Liver (tissue), 9 donors: ENCODE measurements around the gene CHD9NB. TPM values are rescaled to one million over a fixed set of nuclear protein-coding genes. Genes with fewer than 3 reads are reported as not detected.

Experiments used
- DNase-seq: peaks from one replicate; pipeline ENCODE4 v3.0.0-alpha.2; 2017; ENCODE audit warnings: low spot score
- H3K27ac ChIP-seq, 2 donors: one replicate each; pipeline ENCODE4 v1.7.0; 2013; ENCODE audit warnings: inconsistent platforms in 2 of 2, low read length in 2 of 2, control low read depth in 1 of 2, low read depth in 1 of 2, mild to moderate bottlenecking in 1 of 2
- H3K27me3 ChIP-seq, 4 donors: one replicate each; pipeline versions ENCODE4 v1.6.1 to v1.7.0; 2013; ENCODE audit warnings: low read length in 3 of 4, inconsistent platforms in 1 of 4, mild to moderate bottlenecking in 1 of 4, moderate library complexity in 1 of 4; ENCODE audit not compliant: control insufficient read depth in 4 of 4, insufficient read depth in 4 of 4
- H3K36me3 ChIP-seq, 4 donors: one replicate each; pipeline versions ENCODE4 v1.6.1 to v1.7.0; 2013; ENCODE audit warnings: low read length in 3 of 4, mild to moderate bottlenecking in 3 of 4, low read depth in 1 of 4, moderate library complexity in 1 of 4; ENCODE audit not compliant: control insufficient read depth in 4 of 4, insufficient read depth in 3 of 4
- H3K4me1 ChIP-seq, 4 donors: one replicate each; pipeline versions ENCODE4 v1.6.1 to v1.7.0; 2013; ENCODE audit warnings: low read length in 3 of 4, mild to moderate bottlenecking in 3 of 4, moderate library complexity in 1 of 4; ENCODE audit not compliant: control insufficient read depth in 4 of 4, insufficient read depth in 4 of 4
- H3K4me3 ChIP-seq, 3 donors: one replicate each; pipeline versions ENCODE4 v1.6.1 to v1.7.0; 2013; ENCODE audit warnings: low read length in 3 of 3, control low read depth in 1 of 3, low read depth in 1 of 3, mild to moderate bottlenecking in 1 of 3
- H3K9ac ChIP-seq, 2 donors: one replicate each; pipeline ENCODE4 v1.7.0; 2013; ENCODE audit warnings: low read length in 2 of 2, mild to moderate bottlenecking in 2 of 2, moderate library complexity in 2 of 2, control low read depth in 1 of 2, low read depth in 1 of 2
- H3K9me3 ChIP-seq, 4 donors: one replicate each; pipeline versions ENCODE4 v1.6.1 to v1.7.0; 2013; ENCODE audit warnings: low read length in 3 of 4; ENCODE audit not compliant: control insufficient read depth in 4 of 4
- EGR1 ChIP-seq, 2 donors: IDR thresholded peaks; 2 replicates each; pipeline ENCODE4 v1.6.1; 2016 to 2018; ENCODE audit warnings: antibody characterized with exemption in 2 of 2, low read depth in 2 of 2
- FOXA1 ChIP-seq: IDR thresholded peaks from 2 replicates; pipeline ENCODE4 v1.6.1; 2016; ENCODE audit warnings: antibody characterized with exemption
- FOXA2 ChIP-seq: IDR thresholded peaks from 2 replicates; pipeline ENCODE4 v1.6.1; 2016; ENCODE audit warnings: antibody characterized with exemption
- GABPA ChIP-seq, 2 donors: IDR thresholded peaks in 1 of 2; conservative IDR thresholded peaks in 1 of 2; 2 replicates each; pipeline ENCODE4 v1.6.1; 2016; ENCODE audit warnings: antibody characterized with exemption in 2 of 2, mild to moderate bottlenecking in 1 of 2, moderate library complexity in 1 of 2
- HNF4A ChIP-seq, 2 donors: conservative IDR thresholded peaks; 2 replicates each; pipeline ENCODE4 v1.6.1; 2016; ENCODE audit warnings: antibody characterized with exemption in 2 of 2, mild to moderate bottlenecking in 2 of 2
- HNF4G ChIP-seq: IDR thresholded peaks from 2 replicates; pipeline ENCODE4 v1.6.1; 2016; ENCODE audit warnings: antibody characterized with exemption
- JUND ChIP-seq, 2 donors: IDR thresholded peaks; 2 replicates each; pipeline ENCODE4 v1.6.1; 2016; ENCODE audit warnings: antibody characterized with exemption in 2 of 2
- NR2F2 ChIP-seq: IDR thresholded peaks from 2 replicates; pipeline ENCODE4 v1.6.1; 2016; ENCODE audit warnings: antibody characterized with exemption
- RAD21 ChIP-seq, 2 donors: IDR thresholded peaks; 2 replicates each; pipeline ENCODE4 v1.6.1; 2016; ENCODE audit warnings: antibody characterized with exemption in 2 of 2, mild to moderate bottlenecking in 2 of 2
- RXRA ChIP-seq, 2 donors: IDR thresholded peaks; 2 replicates each; pipeline ENCODE4 v1.6.1; 2017 to 2018; ENCODE audit warnings: antibody characterized with exemption in 2 of 2, mild to moderate bottlenecking in 1 of 2
- SP1 ChIP-seq: IDR thresholded peaks from 2 replicates; pipeline ENCODE4 v1.6.1; 2018; ENCODE audit warnings: antibody characterized with exemption, mild to moderate bottlenecking
- TAF1 ChIP-seq: conservative IDR thresholded peaks from 2 replicates; pipeline ENCODE4 v1.6.1; 2016; ENCODE audit warnings: antibody characterized with exemption, mild to moderate bottlenecking
- YY1 ChIP-seq: IDR thresholded peaks from 2 replicates; pipeline ENCODE4 v1.6.1; 2016; ENCODE audit warnings: antibody characterized with exemption, mild to moderate bottlenecking
- WGBS: extraction: QIAGEN DNeasy Blood & Tissue Kit; methylation state at CpG from one replicate; pipeline ENCODE4 v1.1.7; 2013; 5-methylcytosine and 5-hydroxymethylcytosine counted together
- polyA plus RNA-seq, 2 donors: library from polyadenylated mRNA; stranded (reverse) in 1 of 2; unstranded in 1 of 2; fragments of 200-250 nt in 1 of 2; fragments of >200 nt in 1 of 2; fragmentation: Nextera tagmentation in 1 of 2; extraction: Ambion mirVana in 1 of 2; gene quantifications; one replicate each; pipeline versions ENCODE4 v1.2.1 to v1.2.3, GENCODE V29; 2013 to 2015
- total RNA-seq, 2 donors: library from RNA; depleted of rRNA; stranded (reverse); fragments of >200 nt; gene quantifications; one replicate each; pipeline ENCODE4 v1.2.3, GENCODE V29; 2014
- TF ChIP-seq, protein P1 (sequence below): IDR thresholded peaks from 2 replicates; pipeline ENCODE4 v1.6.1; 2016; ENCODE audit warnings: antibody characterized with exemption
- TF ChIP-seq, protein P2 (sequence below): IDR thresholded peaks from 2 replicates; pipeline ENCODE4 v1.6.1; 2016; ENCODE audit warnings: antibody characterized with exemption
- TF ChIP-seq, protein P3 (sequence below): IDR thresholded peaks from 2 replicates; pipeline ENCODE4 v1.6.1; 2016; ENCODE audit warnings: antibody characterized with exemption, mild to moderate bottlenecking
- TF ChIP-seq, protein P4 (sequence below): IDR thresholded peaks from 2 replicates; pipeline ENCODE4 v1.6.1; 2016; ENCODE audit warnings: antibody characterized with exemption
- TF ChIP-seq, protein P5 (sequence below): fragments of 150-350 bp; IDR thresholded peaks from 2 replicates; pipeline ENCODE4 v1.5.1; 2017; ENCODE audit warnings: improper control_type of control experiment, low read depth, low read length; ENCODE audit not compliant: missing input control
- donor health status: healthy.
- donor health status: healthy.
- donor health status: healthy.
- donor health status: healthy.
- donor health status: healthy.

CHD9NB gene
- total RNA-seq, result under 1 TPM; 0.05 to 0.42 TPM
- polyA plus RNA-seq, result under 1 TPM in 1 of 2 donors, not detected in 1; 0.18 TPM

DNA sequence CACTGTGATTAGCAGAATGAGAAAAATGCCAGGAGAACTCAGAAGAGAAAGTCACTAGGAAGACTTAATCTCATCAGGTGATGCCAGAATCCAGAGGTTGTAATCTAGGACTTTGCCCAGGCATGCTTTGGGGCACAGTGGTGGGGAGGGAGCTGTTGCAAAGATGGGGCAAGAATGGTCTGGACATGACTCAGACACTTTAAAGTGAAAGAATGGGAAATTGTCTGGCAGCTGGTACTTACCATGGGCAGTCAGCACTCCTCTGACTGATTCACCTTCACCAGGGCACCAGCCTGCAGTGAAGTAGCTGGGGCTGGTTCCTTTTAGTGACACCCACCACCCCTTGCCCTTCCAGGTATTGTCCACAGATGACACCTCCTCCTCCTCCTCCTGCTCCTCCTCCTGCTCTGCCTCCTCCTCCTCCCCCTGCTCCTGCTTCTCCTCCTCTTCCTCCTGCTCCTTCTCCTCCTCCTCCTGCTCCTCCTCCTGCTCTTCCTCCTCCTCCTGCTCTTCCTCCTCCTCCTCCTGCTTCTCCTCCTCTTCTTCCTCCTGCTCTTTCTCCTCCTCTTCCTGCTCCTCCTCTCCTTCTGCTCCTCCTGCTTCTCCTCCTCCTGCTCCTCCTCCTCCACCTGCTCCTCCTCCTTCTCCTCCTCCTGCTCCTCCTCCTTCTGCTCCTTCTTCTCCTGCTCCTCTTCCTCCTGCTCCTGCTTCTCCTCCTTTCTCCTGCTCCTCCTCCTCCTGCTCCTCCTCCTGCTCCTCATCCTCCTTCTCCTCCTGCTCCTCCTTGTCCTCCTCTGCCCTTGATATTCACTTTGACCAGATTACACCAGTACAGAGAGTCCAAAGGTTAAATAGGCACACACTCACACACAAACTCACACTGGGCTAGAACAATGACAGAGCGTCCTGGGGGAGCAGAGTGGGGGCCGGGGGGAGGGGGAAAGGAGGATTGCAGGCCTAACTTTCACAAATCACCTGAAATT, at the start of gene CHD9NB:
CHD9NB (minus strand) TSS at position 379 of the 983 bp plus-strand sequence. CDS start 8,739 bp downstream, outside the sequence.
- H3K9me3 ChIP-seq, result no peaks in the 10 kb centered on the region
- H3K27me3 ChIP-seq, result no peaks in the 10 kb centered on the region
- TF ChIP-seq SP1, result peak; percentile 88
- peak; percentile 97 to 99 for TF ChIP-seq HNF4A (conservative IDR thresholded peaks at IDR 0.05)
- peak; percentile 74 to 93 for TF ChIP-seq RXRA (IDR thresholded peaks at IDR 0.05)
- peak in 1 of 2 donors; percentile 53 for TF ChIP-seq EGR1 (IDR thresholded peaks at IDR 0.05; ENCODE audit: low read depth in 2 of 2)
- TF ChIP-seq, protein P1, sequence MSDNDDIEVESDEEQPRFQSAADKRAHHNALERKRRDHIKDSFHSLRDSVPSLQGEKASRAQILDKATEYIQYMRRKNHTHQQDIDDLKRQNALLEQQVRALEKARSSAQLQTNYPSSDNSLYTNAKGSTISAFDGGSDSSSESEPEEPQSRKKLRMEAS, result peak; percentile 89
- TF ChIP-seq HNF4G, result peak; percentile 94
- TF ChIP-seq NR2F2, result no peak
- TF ChIP-seq, protein P2, sequence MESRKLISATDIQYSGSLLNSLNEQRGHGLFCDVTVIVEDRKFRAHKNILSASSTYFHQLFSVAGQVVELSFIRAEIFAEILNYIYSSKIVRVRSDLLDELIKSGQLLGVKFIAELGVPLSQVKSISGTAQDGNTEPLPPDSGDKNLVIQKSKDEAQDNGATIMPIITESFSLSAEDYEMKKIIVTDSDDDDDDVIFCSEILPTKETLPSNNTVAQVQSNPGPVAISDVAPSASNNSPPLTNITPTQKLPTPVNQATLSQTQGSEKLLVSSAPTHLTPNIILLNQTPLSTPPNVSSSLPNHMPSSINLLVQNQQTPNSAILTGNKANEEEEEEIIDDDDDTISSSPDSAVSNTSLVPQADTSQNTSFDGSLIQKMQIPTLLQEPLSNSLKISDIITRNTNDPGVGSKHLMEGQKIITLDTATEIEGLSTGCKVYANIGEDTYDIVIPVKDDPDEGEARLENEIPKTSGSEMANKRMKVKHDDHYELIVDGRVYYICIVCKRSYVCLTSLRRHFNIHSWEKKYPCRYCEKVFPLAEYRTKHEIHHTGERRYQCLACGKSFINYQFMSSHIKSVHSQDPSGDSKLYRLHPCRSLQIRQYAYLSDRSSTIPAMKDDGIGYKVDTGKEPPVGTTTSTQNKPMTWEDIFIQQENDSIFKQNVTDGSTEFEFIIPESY, result peak; percentile 78
- TF ChIP-seq JUND (IDR thresholded peaks at IDR 0.05), result peak; percentile 95 to 97
- TF ChIP-seq RAD21 (IDR thresholded peaks at IDR 0.05), result peak; percentile 45 to 46
- no peak for TF ChIP-seq FOXA2
- TF ChIP-seq, protein P3, sequence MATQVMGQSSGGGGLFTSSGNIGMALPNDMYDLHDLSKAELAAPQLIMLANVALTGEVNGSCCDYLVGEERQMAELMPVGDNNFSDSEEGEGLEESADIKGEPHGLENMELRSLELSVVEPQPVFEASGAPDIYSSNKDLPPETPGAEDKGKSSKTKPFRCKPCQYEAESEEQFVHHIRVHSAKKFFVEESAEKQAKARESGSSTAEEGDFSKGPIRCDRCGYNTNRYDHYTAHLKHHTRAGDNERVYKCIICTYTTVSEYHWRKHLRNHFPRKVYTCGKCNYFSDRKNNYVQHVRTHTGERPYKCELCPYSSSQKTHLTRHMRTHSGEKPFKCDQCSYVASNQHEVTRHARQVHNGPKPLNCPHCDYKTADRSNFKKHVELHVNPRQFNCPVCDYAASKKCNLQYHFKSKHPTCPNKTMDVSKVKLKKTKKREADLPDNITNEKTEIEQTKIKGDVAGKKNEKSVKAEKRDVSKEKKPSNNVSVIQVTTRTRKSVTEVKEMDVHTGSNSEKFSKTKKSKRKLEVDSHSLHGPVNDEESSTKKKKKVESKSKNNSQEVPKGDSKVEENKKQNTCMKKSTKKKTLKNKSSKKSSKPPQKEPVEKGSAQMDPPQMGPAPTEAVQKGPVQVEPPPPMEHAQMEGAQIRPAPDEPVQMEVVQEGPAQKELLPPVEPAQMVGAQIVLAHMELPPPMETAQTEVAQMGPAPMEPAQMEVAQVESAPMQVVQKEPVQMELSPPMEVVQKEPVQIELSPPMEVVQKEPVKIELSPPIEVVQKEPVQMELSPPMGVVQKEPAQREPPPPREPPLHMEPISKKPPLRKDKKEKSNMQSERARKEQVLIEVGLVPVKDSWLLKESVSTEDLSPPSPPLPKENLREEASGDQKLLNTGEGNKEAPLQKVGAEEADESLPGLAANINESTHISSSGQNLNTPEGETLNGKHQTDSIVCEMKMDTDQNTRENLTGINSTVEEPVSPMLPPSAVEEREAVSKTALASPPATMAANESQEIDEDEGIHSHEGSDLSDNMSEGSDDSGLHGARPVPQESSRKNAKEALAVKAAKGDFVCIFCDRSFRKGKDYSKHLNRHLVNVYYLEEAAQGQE, result peak; percentile 54
- TF ChIP-seq FOXA1, result no peak
- peak; percentile 72 for TF ChIP-seq YY1
- TF ChIP-seq, protein P4, sequence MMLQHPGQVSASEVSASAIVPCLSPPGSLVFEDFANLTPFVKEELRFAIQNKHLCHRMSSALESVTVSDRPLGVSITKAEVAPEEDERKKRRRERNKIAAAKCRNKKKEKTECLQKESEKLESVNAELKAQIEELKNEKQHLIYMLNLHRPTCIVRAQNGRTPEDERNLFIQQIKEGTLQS, result peak; percentile 78
- TF ChIP-seq, protein P5, sequence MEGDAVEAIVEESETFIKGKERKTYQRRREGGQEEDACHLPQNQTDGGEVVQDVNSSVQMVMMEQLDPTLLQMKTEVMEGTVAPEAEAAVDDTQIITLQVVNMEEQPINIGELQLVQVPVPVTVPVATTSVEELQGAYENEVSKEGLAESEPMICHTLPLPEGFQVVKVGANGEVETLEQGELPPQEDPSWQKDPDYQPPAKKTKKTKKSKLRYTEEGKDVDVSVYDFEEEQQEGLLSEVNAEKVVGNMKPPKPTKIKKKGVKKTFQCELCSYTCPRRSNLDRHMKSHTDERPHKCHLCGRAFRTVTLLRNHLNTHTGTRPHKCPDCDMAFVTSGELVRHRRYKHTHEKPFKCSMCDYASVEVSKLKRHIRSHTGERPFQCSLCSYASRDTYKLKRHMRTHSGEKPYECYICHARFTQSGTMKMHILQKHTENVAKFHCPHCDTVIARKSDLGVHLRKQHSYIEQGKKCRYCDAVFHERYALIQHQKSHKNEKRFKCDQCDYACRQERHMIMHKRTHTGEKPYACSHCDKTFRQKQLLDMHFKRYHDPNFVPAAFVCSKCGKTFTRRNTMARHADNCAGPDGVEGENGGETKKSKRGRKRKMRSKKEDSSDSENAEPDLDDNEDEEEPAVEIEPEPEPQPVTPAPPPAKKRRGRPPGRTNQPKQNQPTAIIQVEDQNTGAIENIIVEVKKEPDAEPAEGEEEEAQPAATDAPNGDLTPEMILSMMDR, result no peak
- no peak for TF ChIP-seq GABPA (IDR thresholded peaks at IDR 0.05 in 1 of 2, conservative IDR thresholded peaks at IDR 0.05 in 1 of 2)
- no peak for TF ChIP-seq TAF1
- 40% methylated on average over 2 of the region's 2 CpGs for WGBS
- no peak within 1 kb of the TSS for H3K9ac ChIP-seq
- DNase-seq, result no peak
- peak within 1 kb of the TSS; percentile 49 to 74 for H3K27ac ChIP-seq
- H3K4me3 ChIP-seq, result no peak within 1 kb of the TSS
- peaks cover 3 to 57% (median 41%) of the 10 kb centered on the region in 4 donors for H3K4me1 ChIP-seq
- H3K36me3 ChIP-seq, result no peaks in the 10 kb centered on the region
